Left lung (tissue), 10 donors: Measurements from ENCODE around the gene NYAP2. TPM values are rescaled to one million over a fixed set of nuclear protein-coding genes. Genes with fewer than 3 reads are reported as not detected.

Source experiments
- ATAC-seq: fragments of 200-7000 bp; cut with Tn5 transposase; one replicate; pipeline ENCODE4 v1.9.1; 2020; ENCODE audit warnings: moderate library complexity
- DNase-seq, 4 donors: peaks; one replicate each; pipeline ENCODE4 v3.0.0-alpha.2; 2013 to 2020
- H3K27ac ChIP-seq, 2 donors: fragments of 200-600 bp; sonication (generic) in 1 of 2; one replicate each; pipeline versions ENCODE4 v1.5.0 to v1.8.0; 2020 to 2021
- H3K27me3 ChIP-seq, 2 donors: fragments of 200-600 bp; sonication (generic) in 1 of 2; one replicate each; pipeline versions ENCODE4 v1.5.0 to v1.8.0; 2020 to 2021
- H3K36me3 ChIP-seq, 2 donors: fragments of 200-600 bp; sonication (generic) in 1 of 2; one replicate each; pipeline versions ENCODE4 v1.5.0 to v1.8.0; 2020 to 2021
- H3K4me1 ChIP-seq, 2 donors: fragments of 200-600 bp; one replicate each; pipeline ENCODE4 v1.8.0; 2021
- H3K4me3 ChIP-seq, 2 donors: fragments of 200-600 bp; sonication (generic) in 1 of 2; one replicate each; pipeline versions ENCODE4 v1.5.0 to v1.8.0; 2020 to 2021; ENCODE audit warnings: mild to moderate bottlenecking in 1 of 2
- H3K9me3 ChIP-seq, 2 donors: fragments of 200-600 bp; sonication (generic) in 1 of 2; one replicate each; pipeline versions ENCODE4 v1.5.0 to v1.8.0; 2020 to 2021
- CTCF ChIP-seq, 2 donors: fragments of 200-600 bp; sonication (generic) in 1 of 2; IDR thresholded peaks; one replicate each; pipeline versions ENCODE4 v1.5.0 to v1.8.0; 2021; ENCODE audit warnings: antibody characterized with exemption in 2 of 2
- intact Hi-C, 2 donors: fragments of 100-400 bp; cut with DNase I; formaldehyde crosslinking; loops; one replicate each; pipeline versions ENCODE4 v1.11.2 to v1.14.2; 2022
- polyA plus RNA-seq, 6 donors: library from polyadenylated mRNA; unstranded; fragments of 120-200 nt; gene quantifications; one replicate each; pipeline ENCODE4 v1.2.1, GENCODE V29; 2013; ENCODE audit not compliant: insufficient read length in 6 of 6
- total RNA-seq, 2 donors: library from RNA; stranded (reverse); fragmentation: NEBNext Ultra II Directional; extraction: Animal tissue kit (Norgen Biotek cat#: 25700); gene quantifications; one replicate each; pipeline ENCODE4 v1.2.1, GENCODE V29; 2021
- donor health status: DM: no; HTN: yes; CAD: no.
- donor health status: DM: no; HTN: no; CAD: no.

The NYAP2 gene
- total and polyA plus RNA-seq, 8 donors = 0.04 to 1.0 (median 0.07) TPM

GRCh38 chr2:225531559-225531958, 132.0 kb downstream of the NYAP2 start:
- no peaks in the 10 kb centered on the region for H3K36me3 ChIP-seq
- H3K4me3 ChIP-seq = no peak overlapping the region
- H3K9me3 ChIP-seq = no peaks in the 10 kb centered on the region
- no peaks in the 10 kb centered on the region for H3K4me1 ChIP-seq
- intact Hi-C loops = no loop called here
- no peak overlapping the region for H3K27ac ChIP-seq
- ATAC-seq (no peak), DNase-seq (no peak)
- TF ChIP-seq CTCF (IDR thresholded peaks at IDR 0.05) = no peak
- no peaks in the 10 kb centered on the region for H3K27me3 ChIP-seq

- Histone ChIP-seq H3K4me3 (no peak overlapping the region), H3K4me1 (no peaks in the 10 kb centered on the region), H3K27ac (no peak overlapping the region), H3K9me3 (no peaks in the 10 kb centered on the region), H3K36me3 (no peaks in the 10 kb centered on the region), H3K27me3 (no peaks in the 10 kb centered on the region)
- intact Hi-C loops = no loop called here
- DNase-seq (no peak), ATAC-seq (no peak)
- no peak for TF ChIP-seq CTCF (IDR thresholded peaks at IDR 0.05)
These were observed 132.6 kb downstream of the NYAP2 start for GRCh38 chr2:225532096-225532495.

GRCh38 chr2:225534037-225534436, 134.5 kb downstream of the NYAP2 start:
- Histone ChIP-seq H3K36me3 (no peaks in the 10 kb centered on the region), H3K9me3 (peaks cover 0 to 3% of the 10 kb centered on the region in 2 donors), H3K27ac (no peak overlapping the region), H3K4me3 (no peak overlapping the region), H3K27me3 (no peaks in the 10 kb centered on the region), H3K4me1 (no peaks in the 10 kb centered on the region)
- ATAC-seq (no peak), DNase-seq (no peak)
- no peak for TF ChIP-seq CTCF (IDR thresholded peaks at IDR 0.05)
- intact Hi-C loops = no loop called here

- ATAC-seq = no peak
These were observed 135.2 kb downstream of the NYAP2 start for GRCh38 chr2:225534697-225535096.

GRCh38 chr2:225536036-225536435, 136.5 kb downstream of the NYAP2 start:
- no peaks in the 10 kb centered on the region for H3K4me1 ChIP-seq
- no peak for DNase-seq
- ATAC-seq = no peak
- H3K27me3 ChIP-seq = no peaks in the 10 kb centered on the region
- H3K36me3 ChIP-seq = no peaks in the 10 kb centered on the region
- no peak overlapping the region for H3K4me3 ChIP-seq
- H3K9me3 ChIP-seq = peaks cover 0 to 8% of the 10 kb centered on the region in 2 donors
- intact Hi-C loops = no loop called here
- TF ChIP-seq CTCF (IDR thresholded peaks at IDR 0.05) = no peak
- no peak overlapping the region for H3K27ac ChIP-seq

More at GRCh38 chr2:225534697-225535096, 135.2 kb downstream of the NYAP2 start:
- no peaks in the 10 kb centered on the region for H3K36me3 ChIP-seq
- no peak for TF ChIP-seq CTCF (IDR thresholded peaks at IDR 0.05)
- no peak overlapping the region for H3K4me3 ChIP-seq
- intact Hi-C loops = no loop called here
- DNase-seq = no peak
- peaks cover 0 to 4% of the 10 kb centered on the region in 2 donors for H3K9me3 ChIP-seq
- H3K27ac ChIP-seq = no peak overlapping the region
- H3K27me3 ChIP-seq = no peaks in the 10 kb centered on the region
- no peaks in the 10 kb centered on the region for H3K4me1 ChIP-seq
